SK-N-SH (cell line): ENCODE data around the gene ZNF628. TPM values are rescaled to one million over a fixed set of nuclear protein-coding genes. Genes with fewer than 3 reads are reported as not detected.

ENCODE experiments used
- CTCF ChIA-PET: fragments of 300-600, 350-600 bp; formaldehyde crosslinking; extraction: SDS; loops from one replicate; lab custom pipeline; 2021; lab: Yijun Ruan, JAX
- POLR2A ChIA-PET: fragments of 350-600 bp; sonication (Branson Sonifier 250); formaldehyde crosslinking; extraction: SDS; loops from one replicate; lab custom pipeline; 2020; ENCODE audit warnings: antibody characterized with exemption, inconsistent platforms; lab: Yijun Ruan, JAX
- DNase-seq: peaks from one replicate; pipeline ENCODE4 v3.0.0; 2012
- H2AFZ ChIP-seq: fragments of 200-600 bp; sonication (generic); 2 replicates; pipeline ENCODE4 v1.8.1; 2016; ENCODE audit warnings: antibody characterized with exemption, mild to moderate bottlenecking, low read depth
- H3F3A ChIP-seq: fragments of 200-600 bp; sonication (generic); replicated peaks from 2 replicates; pipeline ENCODE3; 2016; ENCODE audit warnings: antibody characterized with exemption, mild to moderate bottlenecking; ENCODE audit not compliant: insufficient read depth
- H3K27ac ChIP-seq, 2 experiments: fragments of 200-500 bp in 1 of 2; fragments of 200-600 bp in 1 of 2; sonication (Bioruptor generic) in 1 of 2; sonication (generic), shearing (Covaris generic) in 1 of 2; 2 replicates each; pipeline versions ENCODE4 v1.5.1 to v1.6.1; 2014 to 2016; ENCODE audit warnings: low read depth in 2 of 2, inconsistent platforms in 1 of 2, low read length in 1 of 2, mild to moderate bottlenecking in 1 of 2, mixed read lengths in 1 of 2
- H3K27me3 ChIP-seq: fragments of 200-600 bp; sonication (generic), shearing (Covaris generic); 2 replicates; pipeline ENCODE4 v1.6.1; 2016; ENCODE audit warnings: mixed run types; ENCODE audit not compliant: insufficient read depth
- H3K36me3 ChIP-seq, 2 experiments: fragments of 200-500 bp in 1 of 2; fragments of 200-600 bp in 1 of 2; sonication (Bioruptor generic) in 1 of 2; sonication (generic) in 1 of 2; replicated peaks in 1 of 2; 2 replicates each; pipeline versions ENCODE3 to v1.5.1; 2014 to 2016; ENCODE audit warnings: low read length in 1 of 2, mild to moderate bottlenecking in 1 of 2; ENCODE audit not compliant: insufficient read depth in 2 of 2, control insufficient read depth in 1 of 2
- H3K4me1 ChIP-seq, 2 experiments: fragments of 200-500 bp in 1 of 2; fragments of 200-600 bp in 1 of 2; sonication (Bioruptor generic) in 1 of 2; sonication (generic), shearing (Covaris generic) in 1 of 2; 2 replicates each; pipeline versions ENCODE4 v1.5.1 to v1.6.1; 2014 to 2016; ENCODE audit warnings: low read depth in 1 of 2, low read length in 1 of 2, mixed run types in 1 of 2; ENCODE audit not compliant: insufficient read depth in 2 of 2, control insufficient read depth in 1 of 2
- H3K4me2 ChIP-seq: fragments of 200-600 bp; sonication (generic), shearing (Covaris generic); 2 replicates; pipeline ENCODE4 v1.6.1; 2017; ENCODE audit warnings: mixed run types
- H3K4me3 ChIP-seq, 2 experiments: fragments of 200-500 bp in 1 of 2; fragments of 200-600 bp in 1 of 2; sonication (Bioruptor generic) in 1 of 2; sonication (generic), shearing (Covaris generic) in 1 of 2; 2 replicates each; pipeline versions ENCODE4 v1.5.1 to v1.8.1; 2014 to 2016; ENCODE audit warnings: low read depth in 2 of 2, inconsistent platforms in 1 of 2, low read length in 1 of 2, mild to moderate bottlenecking in 1 of 2, mixed read lengths in 1 of 2, moderate library complexity in 1 of 2
- H3K79me2 ChIP-seq: fragments of 200-600 bp; sonication (generic); 2 replicates; pipeline ENCODE4 v1.8.1; 2017; ENCODE audit warnings: mild to moderate bottlenecking; ENCODE audit not compliant: insufficient read depth
- H3K9ac ChIP-seq: fragments of 200-600 bp; sonication (generic); 2 replicates; pipeline ENCODE4 v1.6.1; 2017; ENCODE audit warnings: mixed run types
- H3K9me2 ChIP-seq: fragments of 200-600 bp; sonication (generic); 2 replicates; pipeline ENCODE4 v1.6.1; 2017; ENCODE audit warnings: mixed run types
- H3K9me3 ChIP-seq: fragments of 200-600 bp; sonication (generic); 2 replicates; pipeline ENCODE4 v1.6.1; 2017; ENCODE audit warnings: mixed run types, mild to moderate bottlenecking, moderate library complexity
- H4K20me1 ChIP-seq: fragments of 200-600 bp; sonication (generic); 2 replicates; pipeline ENCODE4 v1.6.1; 2017; ENCODE audit warnings: mild to moderate bottlenecking, mixed run types; ENCODE audit not compliant: insufficient read depth
- CHD2 ChIP-seq: fragments of 150-350 bp; IDR thresholded peaks from 2 replicates; pipeline ENCODE4 v1.6.1; 2018; ENCODE audit warnings: low read length; ENCODE audit not compliant: partially characterized antibody
- CTCF ChIP-seq: fragments of 200-600 bp; sonication (generic); IDR thresholded peaks from 2 replicates; pipeline ENCODE4 v1.6.1; 2017; ENCODE audit warnings: antibody characterized with exemption, mild to moderate bottlenecking, moderate library complexity
- EZH2phosphoT487 ChIP-seq: fragments of 200-600 bp; sonication (generic); IDR thresholded peaks from 2 replicates; pipeline ENCODE4 v1.6.1; 2017; ENCODE audit warnings: low read depth, mixed run types, mild to moderate bottlenecking, antibody characterized with exemption, moderate library complexity, borderline replicate concordance
- FOSL2 ChIP-seq: IDR thresholded peaks from 2 replicates; pipeline ENCODE4 v1.4.0; 2012; ENCODE audit warnings: low read depth, mild to moderate bottlenecking, moderate library complexity, borderline replicate concordance
- FOXJ3 ChIP-seq: sonication (generic); formaldehyde crosslinking; IDR thresholded peaks from 2 replicates; pipeline ENCODE4 v1.5.1; 2020; ENCODE audit warnings: mild to moderate bottlenecking, missing genetic modification reagents
- GATA2 ChIP-seq: sonication (generic); formaldehyde crosslinking; IDR thresholded peaks from 2 replicates; pipeline ENCODE4 v1.5.0; 2020; ENCODE audit warnings: mild to moderate bottlenecking, missing genetic modification reagents
- IRF3 ChIP-seq: fragments of 150-350 bp; IDR thresholded peaks from 2 replicates; pipeline ENCODE4 v1.6.1; 2016; ENCODE audit warnings: mild to moderate bottlenecking, low read depth, low read length
- MAX ChIP-seq: IDR thresholded peaks from 2 replicates; pipeline ENCODE4 v1.4.0; 2012; ENCODE audit warnings: low read depth
- MEF2A ChIP-seq: IDR thresholded peaks from 2 replicates; pipeline ENCODE4 v1.4.0; 2012; ENCODE audit warnings: low read depth, borderline replicate concordance
- NRF1 ChIP-seq: IDR thresholded peaks from 2 replicates; pipeline ENCODE4 v1.6.1; 2012; ENCODE audit warnings: low read depth, mild to moderate bottlenecking, low read length
- PBX3 ChIP-seq: IDR thresholded peaks from 2 replicates; pipeline ENCODE4; 2012
- POLR2AphosphoS5 ChIP-seq: IDR thresholded peaks from 2 replicates; pipeline ENCODE4 v1.6.1; 2012; ENCODE audit warnings: low read depth, low read length
- RFX5 ChIP-seq: IDR thresholded peaks from 2 replicates; pipeline ENCODE4 v1.6.1; 2012; ENCODE audit warnings: mild to moderate bottlenecking, improper control_type of control experiment, low read length
- RXRA ChIP-seq: IDR thresholded peaks from 2 replicates; pipeline ENCODE4 v1.4.0; 2012; ENCODE audit warnings: low read depth, mild to moderate bottlenecking, borderline replicate concordance
- SMC3 ChIP-seq: IDR thresholded peaks from 2 replicates; pipeline ENCODE4 v1.6.1; 2012; ENCODE audit warnings: low read depth, low read length, improper control_type of control experiment
- TAF1 ChIP-seq: IDR thresholded peaks from 2 replicates; pipeline ENCODE4 v1.6.1; 2012; ENCODE audit warnings: low read depth, mild to moderate bottlenecking, low read length, moderate library complexity, borderline replicate concordance
- USF1 ChIP-seq: IDR thresholded peaks from 2 replicates; pipeline ENCODE4 v1.4.0; 2012; ENCODE audit warnings: low read depth, borderline replicate concordance
- USF2 ChIP-seq: fragments of 150-350 bp; IDR thresholded peaks from 2 replicates; pipeline ENCODE4 v1.6.1; 2017; ENCODE audit warnings: antibody characterized with exemption, low read length, low read depth, borderline replicate concordance
- ZBTB33 ChIP-seq: IDR thresholded peaks from 2 replicates; pipeline ENCODE4 v1.4.0; 2012; ENCODE audit warnings: low read depth, borderline replicate concordance
- WGBS: methylation state at CpG from one replicate; pipeline ENCODE4 v1.1.6; 2017; ENCODE audit warnings: low lambda C conversion rate; 5-methylcytosine and 5-hydroxymethylcytosine counted together
- polyA plus RNA-seq, 3 experiments: library from polyadenylated mRNA; depleted of rRNA; stranded (reverse); fragments of >200 nt; gene quantifications; 2 replicates each; pipeline ENCODE4 v1.2.3, GENCODE V29; 2012

ZNF628 gene
- polyA plus RNA-seq, 1 of the 3 experiments (the other 2 are of a cell fraction) = 1.6 TPM

- H3K36me3 ChIP-seq = no peaks in the 10 kb centered on the region
- H3K9ac ChIP-seq = no peak overlapping the region
- no peak overlapping the region for H3K4me3 ChIP-seq
- H3F3A ChIP-seq = no peaks in the 10 kb centered on the region
- no peak overlapping the region for H3K27ac ChIP-seq
- CTCF ChIA-PET = interaction anchor here (1.0 to 1.3 kb wide), 2 partner anchors 15 to 298 kb away, joined by 4 read pairs; no protein-coding TSS in a partner anchor
- H3K4me2 ChIP-seq = no peak overlapping the region
- no peak overlapping the region for H2AFZ ChIP-seq
- H3K27me3 ChIP-seq = peaks cover 34% of the 10 kb centered on the region
- H4K20me1 ChIP-seq = no peaks in the 10 kb centered on the region
- no peaks in the 10 kb centered on the region for H3K9me3 ChIP-seq
- DNase-seq = no peak
- 42% methylated on average over 5 of the region's 5 CpGs for WGBS
- TF ChIP-seq POLR2AphosphoS5 (no peak), CHD2 (no peak), IRF3 (no peak), NRF1 (no peak), PBX3 (no peak), FOSL2 (no peak), ZBTB33 (no peak), EZH2phosphoT487 (no peak), GATA2 (no peak), CTCF (no peak), MEF2A (no peak), FOXJ3 (CRISPR knock-in tag) (no peak), RFX5 (no peak), USF2 (no peak), MAX (no peak), RXRA (no peak), SMC3 (no peak), USF1 (no peak), TAF1 (no peak)
- TF ChIP-seq, all 33 proteins: peak for 0
- Histone ChIP-seq H3K9me2 (no peaks in the 10 kb centered on the region), H3K4me1 (peaks cover 0 to 6% of the 10 kb centered on the region in 2 experiments; a peak in 1 of 4 replicates), H3K79me2 (no peaks in the 10 kb centered on the region)
- POLR2A ChIA-PET = no interaction called here
Measured at GRCh38 chr19:55439052-55439451, 37.4 kb upstream of the ZNF628 start.
